ENCODE data around the gene PLCB1.

DNA sequence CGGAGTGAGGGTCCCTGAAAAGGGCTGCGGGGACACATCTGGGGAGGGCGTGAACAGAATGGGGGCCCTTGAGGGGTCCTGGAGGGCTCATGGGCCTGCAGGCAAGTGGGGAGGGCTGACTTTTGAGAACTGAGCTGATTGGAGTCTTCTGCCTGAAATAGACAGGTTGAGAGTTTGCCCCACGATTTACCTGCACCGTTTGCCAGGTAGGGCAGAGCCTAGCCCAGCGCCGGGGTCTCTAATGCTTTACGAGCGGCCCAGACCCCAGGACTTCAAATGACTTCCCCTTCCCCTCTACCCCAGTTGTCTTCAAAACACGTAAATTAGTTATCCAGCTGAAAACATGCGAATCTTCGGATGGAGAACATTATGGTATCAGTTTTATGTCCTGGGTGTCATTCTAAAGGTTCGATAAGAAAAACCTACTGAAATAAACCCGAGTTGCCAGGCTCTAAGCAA, 1.3 kb downstream of the PLCB1 start:
- TF ChIP-seq, protein P1, sequence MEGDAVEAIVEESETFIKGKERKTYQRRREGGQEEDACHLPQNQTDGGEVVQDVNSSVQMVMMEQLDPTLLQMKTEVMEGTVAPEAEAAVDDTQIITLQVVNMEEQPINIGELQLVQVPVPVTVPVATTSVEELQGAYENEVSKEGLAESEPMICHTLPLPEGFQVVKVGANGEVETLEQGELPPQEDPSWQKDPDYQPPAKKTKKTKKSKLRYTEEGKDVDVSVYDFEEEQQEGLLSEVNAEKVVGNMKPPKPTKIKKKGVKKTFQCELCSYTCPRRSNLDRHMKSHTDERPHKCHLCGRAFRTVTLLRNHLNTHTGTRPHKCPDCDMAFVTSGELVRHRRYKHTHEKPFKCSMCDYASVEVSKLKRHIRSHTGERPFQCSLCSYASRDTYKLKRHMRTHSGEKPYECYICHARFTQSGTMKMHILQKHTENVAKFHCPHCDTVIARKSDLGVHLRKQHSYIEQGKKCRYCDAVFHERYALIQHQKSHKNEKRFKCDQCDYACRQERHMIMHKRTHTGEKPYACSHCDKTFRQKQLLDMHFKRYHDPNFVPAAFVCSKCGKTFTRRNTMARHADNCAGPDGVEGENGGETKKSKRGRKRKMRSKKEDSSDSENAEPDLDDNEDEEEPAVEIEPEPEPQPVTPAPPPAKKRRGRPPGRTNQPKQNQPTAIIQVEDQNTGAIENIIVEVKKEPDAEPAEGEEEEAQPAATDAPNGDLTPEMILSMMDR (conservative IDR thresholded peaks at IDR 0.05; ENCODE audit: low read depth, low read length): no peak
- TF ChIP-seq EZH2phosphoT487 (IDR thresholded peaks at IDR 0.05; ENCODE audit: borderline replicate concordance, low read length): no peak

All from PC-3 (cell line).